ENCODE results near the gene TRHDE.

GRCh38 chr12:72346363-72346944, 74.3 kb downstream of the TRHDE start:
- TF ChIP-seq CTCF (IDR thresholded peaks at IDR 0.05; ENCODE audit: extremely low read depth in 1 of 2, insufficient read depth in 1 of 2, low read depth in 1 of 2, low read length in 2 of 2) (no peak), POLR2AphosphoS5 (IDR thresholded peaks at IDR 0.05; ENCODE audit: insufficient read depth, low read depth, low read length) (no peak), EZH2 (IDR thresholded peaks at IDR 0.05; ENCODE audit: borderline replicate concordance, low read depth, low read length, severe bottlenecking) (no peak), JUN (IDR thresholded peaks at IDR 0.05; ENCODE audit: borderline replicate concordance, insufficient read depth, insufficient read length, low read depth) (no peak), POLR2A (IDR thresholded peaks at IDR 0.05; ENCODE audit: low read depth, low read length) (no peak), FOS (IDR thresholded peaks at IDR 0.05; ENCODE audit: borderline replicate concordance, insufficient read depth, low read length) (no peak), MAX (IDR thresholded peaks at IDR 0.05; ENCODE audit: insufficient read depth, insufficient read length) (no peak), GATA2 (IDR thresholded peaks at IDR 0.05; ENCODE audit: insufficient read depth, insufficient read length, low read depth, low read length) (no peak), MYC (IDR thresholded peaks at IDR 0.05; ENCODE audit: low read depth, low read length) (no peak)
